NCI-H2107 treated with DMSO at 0.1 percent for 48 hours (cell line): ENCODE results near the gene CBY1.
"Not testable (repeated sequence)": the region's sequence is repeated elsewhere in the genome, so short reads cannot be mapped to it uniquely, and the experiment has no call there.

Experiments used
- DNase-seq: peaks from one replicate; lab custom pipeline; 2025; ENCODE audit not compliant: unreplicated experiment; lab: John Stamatoyannopoulos, UW

Gene CBY1

DNA sequence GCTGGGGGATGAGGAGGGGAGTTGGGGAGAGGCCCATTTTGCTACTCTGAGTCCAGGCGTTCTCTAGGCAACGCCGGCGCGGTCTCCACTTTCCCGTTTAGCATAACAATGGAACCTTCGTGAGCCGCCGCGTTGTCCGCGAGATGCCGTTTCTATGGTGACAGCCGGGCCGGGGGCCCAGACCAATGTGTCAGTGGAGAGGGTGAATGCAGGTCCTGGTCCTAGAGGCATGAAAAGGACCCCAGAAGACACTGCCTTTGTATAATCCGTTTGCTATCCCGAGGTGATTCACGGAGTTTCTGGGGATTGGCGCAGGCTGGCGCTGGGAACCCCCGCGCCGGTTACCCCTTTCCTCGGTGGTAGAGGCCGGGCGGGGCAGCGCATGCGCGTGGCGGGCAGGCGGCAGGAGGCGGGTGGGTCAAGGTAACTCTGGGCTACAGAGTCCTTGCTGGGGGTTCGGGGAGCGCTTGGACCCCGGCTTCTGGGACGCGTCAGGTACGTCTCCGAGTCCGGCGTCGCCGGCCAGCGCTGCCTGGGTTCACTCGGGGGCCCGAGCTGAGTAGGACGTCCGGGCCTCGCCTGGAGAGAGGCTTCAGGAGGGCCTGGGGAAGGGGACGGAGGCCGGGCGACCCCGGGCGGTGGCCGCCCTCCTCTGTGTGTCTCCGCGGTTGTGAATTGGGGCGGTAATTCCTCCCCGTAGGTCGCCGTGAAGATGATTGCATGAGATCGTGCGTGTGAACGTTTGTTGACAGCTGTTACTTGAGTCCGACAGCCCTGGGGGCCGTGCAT lies at the start of gene CBY1, which contains the start of gene FAM227A:
CBY1 (plus strand) TSS at position 383 of the 789 bp plus-strand sequence. CDS start 11,417 bp downstream, outside the sequence.
FAM227A (minus strand) TSS at position 137 of the 789 bp plus-strand sequence. CDS start 6,224 bp downstream, outside the sequence.
- peak; percentile 62 for DNase-seq

DNA sequence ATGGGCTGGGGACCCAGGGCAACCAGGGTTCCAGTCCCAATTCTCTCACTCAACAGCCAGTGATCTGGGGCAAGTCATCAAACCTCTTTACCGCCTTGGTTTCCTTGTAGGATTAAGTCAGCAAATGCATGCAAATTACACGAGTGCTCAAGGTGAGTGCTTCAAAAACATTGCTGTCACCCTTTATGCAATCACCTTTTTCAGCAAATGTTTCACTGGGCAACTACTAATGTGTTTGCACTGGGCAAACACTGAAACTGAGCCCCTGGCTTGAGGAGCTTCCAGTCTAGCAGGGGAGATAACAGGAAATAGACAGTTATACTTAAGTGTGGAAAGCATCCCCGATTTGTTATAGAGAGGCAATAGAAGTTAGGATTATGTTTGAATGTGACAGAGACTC lies 48.8 kb upstream of the CBY1 start:
- no peak for DNase-seq

DNA sequence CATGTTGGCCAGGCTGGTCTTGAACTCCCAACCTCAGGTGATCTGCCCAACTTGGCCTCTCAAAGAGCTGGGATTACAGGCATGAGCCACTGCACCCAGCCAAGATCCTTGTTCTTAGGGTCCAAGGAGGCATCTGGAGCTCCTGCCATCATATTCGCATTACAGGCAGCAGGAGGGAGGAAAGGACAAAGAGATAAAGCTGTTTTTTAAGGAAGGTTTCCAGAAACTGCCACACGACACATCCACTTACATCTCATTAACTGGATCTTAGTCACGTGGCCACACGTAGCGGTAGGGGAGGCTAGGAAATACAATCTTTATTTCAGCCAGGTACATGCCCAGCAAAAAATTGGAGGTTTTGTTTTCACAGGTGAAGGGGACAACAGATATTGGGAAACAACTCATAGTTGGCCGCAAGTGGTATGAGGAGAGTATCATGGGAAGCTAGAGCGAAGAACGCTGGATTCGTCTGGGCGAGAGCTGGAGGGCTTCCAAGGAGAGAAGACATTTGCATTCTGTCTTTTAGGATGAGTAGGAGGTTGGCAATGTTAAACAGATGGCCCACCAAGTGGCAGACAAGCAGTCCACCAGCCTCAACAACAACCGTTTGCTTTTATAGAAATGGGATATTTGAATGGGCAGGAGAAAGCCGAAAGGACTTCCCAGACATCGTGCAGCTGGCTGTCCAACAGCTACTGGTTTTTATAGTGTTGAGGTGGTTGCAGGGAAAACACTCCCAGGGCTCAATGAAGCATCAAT lies 47.3 kb upstream of the CBY1 start:
- no peak for DNase-seq

DNA sequence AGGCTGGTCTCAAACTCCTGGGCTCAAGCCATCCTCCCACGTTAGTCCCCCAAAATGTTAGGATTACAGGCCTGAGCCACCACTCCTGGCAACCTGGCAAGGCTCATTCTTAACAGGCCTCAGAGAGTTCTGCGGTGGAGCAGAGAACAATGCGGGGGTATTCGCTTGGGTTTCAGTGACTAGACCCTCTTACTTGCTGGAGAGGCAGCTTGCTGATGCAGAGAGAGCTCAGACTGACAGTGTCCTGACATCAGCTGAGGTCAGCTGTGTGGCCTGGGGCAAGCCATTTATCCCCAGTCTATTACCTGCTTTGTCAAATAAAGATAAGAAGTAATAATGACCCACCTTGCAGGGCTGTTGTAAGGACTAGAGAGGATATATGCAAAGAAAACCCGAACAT lies 46.2 kb upstream of the CBY1 start:
- no peak for DNase-seq

DNA sequence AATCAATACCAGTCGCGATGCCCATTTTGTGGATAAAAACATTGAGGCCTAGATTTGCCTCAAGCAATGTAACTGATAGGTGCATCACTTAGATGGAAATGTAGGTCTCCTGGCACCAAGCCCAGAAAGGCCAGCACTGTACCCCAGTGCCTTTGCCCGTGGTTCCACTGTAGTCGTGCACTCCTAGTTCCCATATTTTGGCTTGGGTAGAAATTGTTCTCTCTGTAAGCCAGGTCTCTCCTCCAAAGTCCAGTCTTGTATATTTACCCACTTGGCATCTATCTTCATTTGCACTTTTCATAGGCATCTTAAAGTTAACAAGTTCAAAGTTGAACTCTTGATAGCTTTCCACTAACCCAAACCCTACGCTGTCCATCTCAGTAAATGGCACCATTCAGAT lies 44.9 kb upstream of the CBY1 start:
- no peak for DNase-seq

DNA sequence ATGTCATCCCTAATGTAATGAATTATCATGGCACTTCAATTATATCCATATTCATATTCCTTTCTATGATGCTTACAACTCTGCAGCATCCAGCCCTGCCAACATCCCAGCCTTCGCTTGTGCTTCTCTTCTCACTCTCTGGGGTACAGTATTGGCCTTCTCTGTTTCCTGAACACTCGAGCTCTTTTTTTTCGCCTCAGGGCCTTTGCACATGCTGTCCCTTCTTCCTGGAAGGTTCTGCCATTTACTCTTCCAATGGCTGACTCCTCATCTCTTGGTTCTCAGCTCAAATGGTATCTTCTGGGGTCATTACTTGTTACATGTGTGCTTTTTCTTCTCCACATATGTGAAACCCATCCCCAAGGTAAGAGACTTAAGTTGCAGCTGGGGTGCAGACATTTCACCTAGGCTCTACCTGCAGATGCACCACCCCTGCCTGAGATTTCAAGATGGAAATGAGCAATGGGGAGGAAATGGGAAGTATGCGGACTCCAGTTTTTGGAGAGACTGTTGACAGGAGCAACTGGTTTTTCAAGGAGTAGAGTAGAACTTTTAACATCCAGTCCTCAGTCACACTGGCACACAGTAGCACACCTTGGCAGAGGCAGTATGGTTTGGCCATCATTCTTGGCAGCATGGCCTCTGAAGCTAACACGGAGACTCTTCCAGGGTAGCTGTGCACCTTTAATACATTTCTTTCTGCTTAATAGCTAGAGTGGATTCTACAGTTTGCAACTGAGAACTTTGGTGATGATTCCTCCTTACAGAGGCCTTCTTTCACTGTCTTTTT lies 44.0 kb upstream of the CBY1 start:
- DNase-seq, result no peak

DNA sequence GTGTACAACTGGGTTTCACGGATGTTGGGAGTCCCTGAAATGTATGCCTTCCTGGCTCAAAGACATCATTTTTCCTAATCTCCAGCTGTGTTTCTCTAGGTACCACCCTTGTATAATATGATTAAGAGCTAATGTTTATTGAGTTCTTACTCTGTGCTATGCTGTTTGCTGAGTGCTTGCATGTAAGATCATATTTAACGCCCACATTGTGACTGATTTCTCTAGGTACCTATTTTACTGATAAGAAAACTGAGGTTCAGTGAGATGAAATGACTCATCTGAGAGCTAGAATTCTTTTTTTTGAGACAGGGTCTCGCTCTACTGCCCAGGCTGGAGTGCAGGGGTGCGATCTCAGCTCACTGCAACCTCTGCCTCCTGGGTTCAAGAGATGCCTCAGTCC lies 42.9 kb upstream of the CBY1 start:
- no peak for DNase-seq

DNA sequence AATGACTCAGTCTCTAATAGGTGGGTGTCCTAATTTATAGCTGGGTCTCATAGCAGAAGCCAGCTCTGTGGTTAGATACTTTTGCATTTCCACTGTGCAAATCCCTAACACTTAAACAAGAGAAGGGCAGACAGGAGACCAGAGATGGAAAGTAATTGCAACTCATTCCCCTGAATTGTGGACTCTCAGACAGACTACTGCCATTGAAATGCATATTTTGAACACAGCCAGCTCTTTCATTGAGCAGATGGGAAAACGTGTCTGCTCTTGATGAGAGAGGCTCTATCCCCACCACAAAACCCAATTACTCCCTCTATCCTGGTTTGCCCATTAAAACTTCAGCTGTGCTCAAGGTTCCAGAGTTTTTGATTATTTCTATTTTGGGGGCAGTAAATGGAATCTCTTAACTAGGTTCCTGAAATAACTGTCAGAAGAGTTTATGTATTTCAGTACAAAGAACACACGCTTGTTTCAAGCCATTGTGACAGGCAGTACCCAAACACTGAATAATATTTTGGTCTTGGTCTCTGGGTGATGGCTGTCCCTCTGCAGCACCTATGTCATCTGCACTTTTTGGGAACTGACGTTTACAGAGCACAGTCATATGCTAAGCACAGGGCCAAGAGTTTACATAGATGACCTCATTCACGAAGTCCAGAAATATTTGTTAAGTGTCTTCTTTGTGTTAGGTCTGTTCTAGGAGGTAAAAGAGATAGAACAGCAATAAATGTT lies 41.9 kb upstream of the CBY1 start:
- no peak for DNase-seq

DNA sequence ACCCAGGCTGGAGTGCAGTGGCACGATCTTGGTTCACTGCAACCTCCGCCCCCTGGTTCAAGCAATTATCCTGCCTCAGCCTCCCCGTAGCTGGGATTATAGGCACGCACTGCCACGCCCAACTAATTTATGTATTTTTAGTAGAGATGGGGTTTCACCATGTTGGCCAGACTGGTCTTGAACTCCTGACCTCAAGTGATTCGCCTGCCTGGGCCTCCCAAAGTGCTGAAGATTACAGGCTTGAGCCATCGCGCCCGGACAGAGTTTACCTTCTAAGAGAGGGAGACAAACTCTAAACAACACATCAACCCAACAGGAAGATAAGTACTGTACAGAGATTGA lies 41.4 kb upstream of the CBY1 start:
- not testable (repeated sequence) for DNase-seq

DNA sequence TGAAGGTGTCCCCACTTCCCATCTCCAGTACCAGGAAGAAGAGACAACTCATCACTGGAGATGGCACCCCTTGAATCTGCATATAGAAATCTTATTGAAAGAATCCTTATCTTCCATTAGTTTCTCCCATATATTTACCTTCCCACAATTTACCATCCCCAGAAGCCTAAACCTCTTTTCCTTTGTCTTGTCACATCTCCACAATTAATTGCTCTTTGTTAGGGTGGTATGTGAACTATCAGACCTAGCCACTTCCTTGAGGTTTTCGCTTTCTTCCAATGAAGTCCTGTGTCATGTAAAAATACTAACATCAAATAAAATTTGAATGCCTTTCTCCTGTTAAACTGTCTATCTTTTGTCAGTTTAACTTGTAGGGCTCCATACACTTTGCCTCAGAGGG lies 38.2 kb upstream of the CBY1 start:
- no peak for DNase-seq

DNA sequence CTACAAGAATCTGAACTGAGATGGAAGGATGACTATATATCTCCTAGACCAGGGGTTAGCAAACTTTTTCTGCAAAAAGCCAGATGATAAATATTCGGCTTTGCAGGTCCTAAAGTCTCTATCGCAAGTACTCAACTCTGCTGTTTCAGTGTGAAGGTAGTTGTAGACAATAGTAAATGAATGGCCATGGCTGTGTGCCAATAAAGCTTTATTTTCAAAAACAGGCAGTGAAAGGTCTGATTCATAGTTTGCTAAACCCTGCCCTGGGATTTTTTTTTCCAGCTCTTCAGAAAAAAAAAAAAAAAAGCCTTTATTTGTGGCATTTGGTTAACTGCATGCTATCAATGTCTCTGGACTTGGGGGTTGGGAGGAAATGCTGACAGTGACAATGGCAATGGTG lies 37.8 kb upstream of the CBY1 start:
- no peak for DNase-seq

DNA sequence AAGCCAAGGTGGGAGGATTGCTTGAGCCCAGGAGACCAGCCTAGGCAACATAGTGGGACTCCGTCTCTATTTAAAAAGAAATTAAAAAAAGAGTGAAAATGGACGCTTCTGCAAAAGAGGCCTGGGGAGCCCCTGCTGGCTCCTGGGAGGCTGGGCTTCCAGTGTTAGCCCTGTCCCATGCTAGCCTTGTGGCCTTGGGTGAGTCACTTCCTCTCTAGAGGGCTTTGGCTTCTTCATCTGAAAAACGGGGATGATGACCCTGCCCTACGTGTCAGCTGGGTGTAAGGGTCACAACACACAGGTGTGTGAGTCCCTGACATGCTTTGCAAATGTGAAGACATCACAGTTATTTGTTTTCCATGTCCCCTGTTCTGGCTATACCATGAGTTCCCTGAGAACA lies 33.1 kb upstream of the CBY1 start:
- DNase-seq, result no peak

DNA sequence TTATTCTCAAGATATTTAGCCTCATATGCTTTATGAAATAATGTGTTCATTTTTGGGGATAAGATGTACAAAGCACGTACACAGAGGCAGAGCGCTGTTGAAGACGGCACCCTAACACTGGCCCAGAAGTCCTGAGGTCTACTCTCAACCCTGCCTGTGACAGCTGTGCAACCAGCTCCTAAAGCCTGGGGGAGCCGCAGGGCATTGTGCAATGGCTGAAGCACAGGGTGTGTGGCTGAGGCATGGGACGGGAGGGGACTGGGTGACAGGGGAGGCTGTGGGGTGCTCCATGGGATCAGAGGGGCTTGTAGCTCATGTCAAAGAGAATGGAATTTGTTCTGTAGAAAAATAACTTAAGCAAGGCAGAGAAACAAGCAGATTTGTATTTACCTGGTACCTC lies 28.0 kb upstream of the CBY1 start:
- no peak for DNase-seq

DNA sequence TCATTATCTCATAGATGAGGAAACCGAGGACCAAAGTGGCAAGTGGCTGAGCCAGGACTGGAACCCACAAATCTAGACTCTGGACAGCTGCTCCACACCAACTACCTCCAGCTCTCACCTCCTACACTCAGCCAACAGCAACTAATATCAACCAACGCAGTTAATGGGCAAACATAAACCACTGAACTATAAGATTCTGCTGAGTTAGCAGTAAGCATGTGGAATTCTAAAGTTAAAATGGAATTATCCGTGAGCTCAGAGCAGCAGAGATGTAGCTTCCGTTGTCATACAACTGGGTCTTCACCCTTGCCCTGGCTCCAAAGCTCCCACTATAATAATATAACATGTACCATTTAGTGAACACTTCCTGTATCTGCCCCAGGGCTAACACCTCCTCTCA lies 27.3 kb upstream of the CBY1 start:
- no peak for DNase-seq

DNA sequence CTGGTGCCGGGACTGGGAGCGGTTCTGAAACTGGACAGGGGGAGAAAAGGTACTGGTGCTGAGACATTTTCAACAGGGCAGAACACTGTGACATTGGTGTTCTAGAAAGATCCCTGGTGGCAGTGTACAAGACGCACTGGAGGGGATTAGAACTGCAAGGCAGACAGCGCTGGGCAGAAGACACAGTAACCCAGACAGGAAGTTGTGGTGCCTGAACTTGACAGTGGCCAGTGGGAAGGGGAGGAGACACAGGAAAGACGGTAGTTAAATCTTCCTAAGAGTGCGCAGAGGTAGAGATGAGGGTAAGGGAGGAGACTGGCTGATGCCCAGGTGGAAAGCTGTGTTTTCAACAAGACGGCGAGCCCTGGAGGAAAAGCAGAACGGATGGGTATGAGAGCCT lies 24.7 kb upstream of the CBY1 start:
- no peak for DNase-seq

DNA sequence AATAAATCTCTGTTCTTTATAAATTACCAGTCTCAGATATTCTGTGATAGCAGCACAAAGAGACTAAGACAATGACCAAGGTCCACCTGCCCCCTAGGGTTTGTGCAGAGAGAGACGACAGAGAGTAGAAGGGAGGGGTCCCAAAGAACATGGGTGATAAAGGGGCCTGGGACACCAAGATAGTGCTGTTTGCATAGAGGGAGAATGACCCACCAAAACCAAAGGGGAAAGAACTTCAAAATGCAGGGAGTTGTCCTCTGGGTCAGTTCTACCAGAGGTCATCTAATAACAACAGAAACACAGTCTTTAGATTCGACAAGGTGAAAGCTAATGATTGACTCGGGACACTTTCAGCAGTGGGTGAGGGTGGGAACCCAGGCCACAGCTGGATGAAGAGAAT lies 23.9 kb upstream of the CBY1 start:
- DNase-seq, result no peak

DNA sequence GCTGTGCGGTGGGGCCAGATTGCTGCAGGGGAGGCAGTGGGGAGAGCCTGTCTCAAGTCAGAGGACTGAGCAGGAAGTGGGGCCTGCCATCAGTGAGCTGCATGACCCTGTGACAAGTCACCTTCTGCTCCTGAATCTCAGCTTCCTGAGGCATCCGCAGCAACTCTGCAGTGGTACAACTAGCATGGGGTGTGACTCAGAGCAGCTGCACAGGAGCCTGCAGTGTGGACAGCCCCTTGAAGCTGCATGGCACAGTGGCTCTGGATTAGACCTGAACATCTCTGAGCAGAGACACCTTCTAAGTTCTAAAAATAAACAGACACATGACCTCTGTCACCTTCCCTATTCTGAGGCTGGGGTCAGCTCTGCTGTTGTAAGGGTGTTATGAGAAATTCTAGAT lies 18.2 kb upstream of the CBY1 start:
- no peak for DNase-seq

DNA sequence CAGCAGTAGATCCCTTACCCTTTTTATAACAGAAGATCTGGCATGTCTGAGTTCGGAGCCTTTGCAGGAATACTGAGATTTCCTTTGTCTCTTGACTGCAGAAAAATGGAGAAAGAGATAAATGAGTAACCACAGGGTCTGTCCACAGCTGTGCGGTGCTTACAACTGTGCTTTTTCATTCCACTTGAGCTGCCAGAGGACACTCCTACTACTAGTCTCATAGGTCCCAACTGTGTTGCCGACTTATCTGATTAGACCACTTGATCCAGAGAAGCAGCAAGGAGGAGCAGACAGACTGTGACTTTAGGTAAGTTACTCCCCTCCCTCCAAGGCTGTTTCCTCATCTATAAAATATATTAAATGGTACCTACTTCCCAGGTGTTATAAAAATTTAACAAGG lies 17.7 kb upstream of the CBY1 start:
- no peak for DNase-seq

DNA sequence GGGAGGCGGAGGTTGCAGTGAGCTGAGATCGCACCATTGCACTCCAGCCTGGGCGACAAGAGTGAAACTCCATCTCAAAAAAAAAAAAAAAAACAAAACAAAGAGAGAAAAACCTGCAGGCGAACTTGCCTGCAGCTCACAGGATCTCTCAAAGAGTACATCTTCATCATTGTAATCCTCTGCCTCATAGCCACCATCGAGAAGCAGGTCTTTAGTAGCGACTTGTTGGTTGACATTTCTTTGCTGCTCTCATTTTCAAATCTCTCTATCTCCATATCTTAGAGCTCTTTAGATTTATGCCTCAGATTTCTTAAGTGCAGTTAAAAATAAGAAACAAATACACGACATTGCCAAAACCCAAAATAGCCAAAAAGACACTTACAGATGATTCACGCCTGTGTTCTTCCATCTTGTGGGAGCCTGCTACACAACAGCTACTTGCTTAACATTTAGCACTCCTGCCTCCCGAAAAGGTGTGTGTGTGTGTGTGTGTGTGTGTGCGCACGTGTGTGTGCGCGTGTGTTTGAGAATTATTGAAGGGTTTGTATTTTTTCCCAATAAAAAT lies 14.9 kb upstream of the CBY1 start:
- DNase-seq, result no peak

DNA sequence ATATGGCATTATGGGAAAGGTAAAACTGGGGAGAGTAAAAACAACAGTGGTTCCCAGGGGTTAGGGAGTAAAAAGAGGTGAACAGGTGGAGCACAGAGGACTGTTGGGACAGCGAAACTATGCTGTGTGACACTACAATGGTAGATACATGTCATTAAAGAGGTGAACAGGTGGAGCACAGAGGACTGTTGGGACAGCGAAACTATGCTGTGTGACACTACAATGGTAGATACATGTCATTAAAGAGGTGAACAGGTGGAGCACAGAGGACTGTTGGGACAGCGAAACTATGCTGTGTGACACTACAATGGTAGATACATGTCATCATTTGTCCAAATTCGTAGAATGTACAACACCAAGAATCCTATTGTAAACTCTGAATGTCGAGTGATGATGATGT lies 12.2 kb upstream of the CBY1 start:
- not testable (repeated sequence) for DNase-seq

DNA sequence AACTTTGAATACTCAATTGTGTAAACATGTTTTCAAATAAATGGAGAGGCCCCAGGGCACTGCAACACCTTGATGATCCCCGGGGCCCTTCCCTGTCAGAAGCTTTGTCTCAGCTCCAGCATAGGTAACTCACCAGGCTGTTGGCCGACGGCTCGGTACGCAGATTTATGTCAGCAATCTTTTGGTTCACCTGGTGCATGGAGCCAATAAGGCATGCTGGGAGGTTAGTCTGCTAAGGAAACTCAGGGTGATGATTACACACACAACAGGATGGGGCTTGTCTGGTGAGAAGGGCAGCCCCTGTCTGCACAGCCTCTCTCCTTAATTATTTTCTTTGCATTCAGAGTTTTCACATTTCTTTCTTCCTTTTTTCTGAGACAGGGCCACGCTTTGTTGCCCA lies 11.0 kb upstream of the CBY1 start:
- DNase-seq, result no peak
